Small intestine (tissue), 7 donors: Measurements from ENCODE around the gene SLC30A10. TPM values are rescaled to one million over a fixed set of nuclear protein-coding genes. Genes with fewer than 3 reads are reported as not detected.
A peak's percentile ranks its signal among the peaks of the same experiment; 100 is the strongest.
"Not testable (repeated sequence)": the region's sequence is repeated elsewhere in the genome, so short reads cannot be mapped to it uniquely, and the experiment has no call there.

Experiments
- DNase-seq, 2 donors: peaks; one replicate each; pipeline versions ENCODE4 v3.0.0 to v3.0.0-alpha.2; 2013
- FAIRE-seq: peaks from 2 replicates; lab custom pipeline; 2012; peaks lifted over from hg19 to GRCh38; lab: Jason Lieb, UNC
- H3K27ac ChIP-seq, 3 donors: one replicate each; pipeline ENCODE4 v1.5.1; 2013; ENCODE audit warnings: low read length in 2 of 3, mild to moderate bottlenecking in 2 of 3, control low read depth in 1 of 3, inconsistent platforms in 1 of 3, low read depth in 1 of 3, moderate library complexity in 1 of 3
- H3K27me3 ChIP-seq, 3 donors: one replicate each; pipeline ENCODE4 v1.6.1; 2013; ENCODE audit warnings: low read length in 3 of 3, inconsistent platforms in 1 of 3; ENCODE audit not compliant: control insufficient read depth in 3 of 3, insufficient read depth in 3 of 3
- H3K36me3 ChIP-seq, 3 donors: one replicate each; pipeline ENCODE4 v1.6.1; 2013; ENCODE audit warnings: low read length in 3 of 3, inconsistent platforms in 1 of 3, low read depth in 1 of 3, mild to moderate bottlenecking in 1 of 3, moderate library complexity in 1 of 3; ENCODE audit not compliant: control insufficient read depth in 3 of 3, insufficient read depth in 2 of 3
- H3K4me1 ChIP-seq, 3 donors: one replicate each; pipeline ENCODE4 v1.6.1; 2013; ENCODE audit warnings: low read length in 2 of 3, inconsistent platforms in 1 of 3, low read depth in 1 of 3, mild to moderate bottlenecking in 1 of 3, moderate library complexity in 1 of 3; ENCODE audit not compliant: control insufficient read depth in 3 of 3, insufficient read depth in 2 of 3
- H3K4me3 ChIP-seq, 3 donors: one replicate each; pipeline ENCODE4 v1.5.1; 2013; ENCODE audit warnings: low read length in 3 of 3, control low read depth in 1 of 3, inconsistent platforms in 1 of 3, low read depth in 1 of 3, mild to moderate bottlenecking in 1 of 3, moderate library complexity in 1 of 3
- H3K9me3 ChIP-seq, 2 donors: one replicate each; pipeline ENCODE4 v1.6.1; 2013; ENCODE audit warnings: low read depth in 1 of 2, low read length in 1 of 2; ENCODE audit not compliant: control insufficient read depth in 2 of 2, insufficient read depth in 1 of 2
- WGBS, 3 donors: extraction: QIAGEN DNeasy Blood & Tissue Kit; methylation state at CpG; one replicate each; pipeline ENCODE4 v1.1.7; 2013; 5-methylcytosine and 5-hydroxymethylcytosine counted together
- polyA plus RNA-seq, 4 donors: library from polyadenylated mRNA; stranded (reverse) in 3 of 4; unstranded in 1 of 4; fragments of 200-250 nt in 3 of 4; fragments of 120-200 nt in 1 of 4; gene quantifications; one replicate each; pipeline versions ENCODE4 v1.2.1 to v1.2.3, GENCODE V29; 2013
- donor health status: healthy with polysubstance abuse.
- donor health status: control.
- donor health status: control.
- donor health status: Bipolar disorder and iron deficiency.
- donor health status: healthy.

Gene SLC30A10
- polyA plus RNA-seq, 4 donors: 4.7 to 22.5 (median 7.0) TPM

DNA sequence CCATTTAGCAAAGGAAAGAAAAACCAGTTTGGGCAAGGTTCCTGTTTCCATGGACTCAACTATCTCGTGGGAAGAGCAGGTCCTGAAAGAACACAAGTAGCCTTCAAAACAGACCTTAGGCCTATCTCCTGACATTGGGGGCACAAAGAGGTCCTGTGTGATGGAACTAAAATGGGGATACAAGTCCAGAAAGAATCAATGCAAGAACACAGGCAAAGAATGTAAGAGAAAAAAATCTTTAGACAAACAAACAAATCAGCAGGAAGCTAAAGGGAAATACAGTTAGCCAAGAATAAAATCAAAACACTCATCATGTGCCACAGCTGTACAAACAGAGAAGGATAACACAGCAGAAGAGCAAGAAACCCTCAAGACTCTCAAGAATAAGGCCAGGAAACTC, 28.2 kb downstream of the SLC30A10 start:
- no peak overlapping the region for H3K4me3 ChIP-seq
- H3K9me3 ChIP-seq: no peaks in the 10 kb centered on the region
- FAIRE-seq (no peak), DNase-seq (no peak)
- H3K36me3 ChIP-seq: no peaks in the 10 kb centered on the region
- H3K27me3 ChIP-seq: no peaks in the 10 kb centered on the region
- H3K27ac ChIP-seq: no peak overlapping the region
- peaks cover 2 to 15% (median 4%) of the 10 kb centered on the region in 3 donors for H3K4me1 ChIP-seq
- 7 to 26% (median 16%) methylated on average over 1 of the region's 1 CpG for WGBS, 3 donors

DNA sequence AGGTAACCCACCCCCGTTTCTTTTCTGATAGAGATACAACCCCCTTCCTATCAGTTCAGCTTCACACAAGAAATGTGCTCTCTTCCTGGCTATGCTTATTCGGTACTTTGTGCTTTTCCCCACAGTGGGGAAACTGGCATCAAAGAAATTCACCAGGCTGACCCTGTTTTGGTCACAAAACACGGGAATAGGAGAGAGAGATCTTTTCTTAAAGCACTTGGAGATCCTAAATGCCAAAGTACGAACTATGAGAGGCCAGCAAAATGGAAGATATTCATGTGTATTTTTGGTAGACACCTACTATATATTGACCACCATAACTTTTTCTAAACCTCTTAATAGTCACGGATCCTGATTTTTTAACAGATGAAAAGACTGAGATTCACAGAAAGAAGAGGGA, 30.0 kb downstream of the SLC30A10 start:
- Histone ChIP-seq H3K36me3 (no peaks in the 10 kb centered on the region), H3K4me1 (peaks cover 2 to 15% (median 4%) of the 10 kb centered on the region in 3 donors), H3K27me3 (no peaks in the 10 kb centered on the region), H3K4me3 (no peak overlapping the region), H3K9me3 (no peaks in the 10 kb centered on the region), H3K27ac (no peak overlapping the region)
- 39 to 72% (median 49%) methylated on average over 5 of the region's 5 CpGs for WGBS, 3 donors
- no peak for FAIRE-seq
- no peak for DNase-seq

DNA sequence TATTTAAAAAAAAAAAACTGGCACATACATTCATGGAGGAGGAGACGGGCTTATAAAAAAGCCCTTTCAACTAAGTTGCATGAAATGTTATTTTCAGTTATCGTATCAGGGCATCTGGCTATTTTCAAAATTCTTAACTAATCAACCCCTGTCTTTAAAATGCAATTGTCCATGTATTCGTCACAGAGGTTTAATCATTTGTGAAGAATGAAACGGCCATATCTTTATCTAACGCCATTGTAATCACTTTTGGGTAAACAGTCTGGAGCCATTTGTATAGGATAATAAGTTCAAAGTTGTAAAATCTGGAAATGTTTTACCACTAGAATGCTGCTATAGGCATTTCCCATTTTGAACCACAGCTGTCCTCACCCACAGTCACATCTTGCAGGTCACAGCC, 30.4 kb downstream of the SLC30A10 start:
- H3K36me3 ChIP-seq: no peaks in the 10 kb centered on the region
- peak; percentile 70 to 78 for DNase-seq
- no peak overlapping the region for H3K27ac ChIP-seq
- WGBS, 3 donors: 13 to 46% (median 21%) methylated on average over 5 of the region's 5 CpGs
- H3K4me1 ChIP-seq: peaks cover 1 to 15% (median 3%) of the 10 kb centered on the region in 3 donors
- no peaks in the 10 kb centered on the region for H3K27me3 ChIP-seq
- FAIRE-seq: peak; percentile 41
- H3K9me3 ChIP-seq: no peaks in the 10 kb centered on the region
- no peak overlapping the region for H3K4me3 ChIP-seq

DNA sequence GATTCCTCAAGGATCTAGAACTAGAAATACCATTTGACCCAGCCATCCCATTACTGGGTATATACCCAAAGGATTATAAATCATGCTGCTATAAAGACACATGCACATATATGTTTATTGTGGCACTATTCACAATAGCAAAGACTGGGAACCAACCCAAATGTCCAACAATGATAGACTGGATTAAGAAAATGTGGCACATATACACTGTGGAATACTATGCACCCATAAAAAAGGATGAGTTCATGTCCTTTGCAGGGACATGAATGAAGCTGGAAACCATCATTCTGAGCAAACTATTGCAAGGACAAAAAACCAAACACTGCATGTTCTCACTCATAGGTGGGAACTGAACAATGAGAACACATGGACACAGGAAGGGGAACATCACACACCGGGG, 36.1 kb downstream of the SLC30A10 start:
- not testable (repeated sequence) for H3K27me3 ChIP-seq, H3K36me3 ChIP-seq, H3K4me3 ChIP-seq, H3K9me3 ChIP-seq, DNase-seq, FAIRE-seq, H3K4me1 ChIP-seq, H3K27ac ChIP-seq
- 97 to 100% (median 100%) methylated on average over 1 of the region's 1 CpG for WGBS, 3 donors

DNA sequence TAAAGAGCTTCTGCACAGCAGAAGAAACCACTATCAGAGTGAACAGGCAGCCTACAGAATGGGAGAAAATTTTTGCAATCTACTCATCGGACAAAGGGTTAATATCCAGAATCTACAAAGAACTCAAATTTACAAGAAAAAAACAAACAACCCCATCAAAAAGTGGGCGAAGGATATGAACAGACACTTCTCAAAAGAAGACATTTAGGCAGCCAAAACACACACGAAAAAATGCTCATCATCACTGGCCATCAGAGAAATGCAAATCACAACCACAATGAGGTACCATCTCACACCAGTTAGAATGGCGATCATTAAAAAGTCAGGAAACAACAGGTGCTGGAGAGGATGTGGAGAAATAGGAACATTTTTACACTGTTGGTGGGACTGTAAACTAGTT, 36.5 kb downstream of the SLC30A10 start:
- not testable (repeated sequence) for H3K9me3 ChIP-seq, FAIRE-seq, DNase-seq, H3K4me3 ChIP-seq, H3K4me1 ChIP-seq, H3K27ac ChIP-seq, H3K36me3 ChIP-seq, H3K27me3 ChIP-seq
- WGBS, 3 donors: 81 to 89% (median 88%) methylated on average over 4 of the region's 4 CpGs

DNA sequence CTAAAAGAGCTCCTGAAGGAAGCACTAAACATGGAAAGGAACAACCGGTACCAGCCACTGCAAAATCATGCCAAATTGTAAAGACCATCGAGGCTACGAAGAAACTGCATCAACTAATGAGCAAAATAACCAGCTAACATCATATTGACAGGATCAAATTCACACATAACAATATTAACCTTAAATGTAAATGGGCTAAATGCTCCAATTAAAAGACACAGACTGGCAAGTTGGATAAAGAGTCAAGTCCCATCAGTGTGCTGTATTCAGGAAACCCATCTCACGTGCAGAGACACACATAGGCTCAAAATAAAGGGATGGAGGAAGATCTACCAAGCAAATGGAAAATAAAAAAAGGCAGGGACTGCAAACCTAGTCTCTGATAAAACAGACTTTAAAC, 39.7 kb downstream of the SLC30A10 start:
- 82 to 89% (median 85%) methylated on average over 4 of the region's 4 CpGs for WGBS, 3 donors
- not testable (repeated sequence) for H3K9me3 ChIP-seq, DNase-seq, H3K27me3 ChIP-seq, H3K36me3 ChIP-seq, H3K4me3 ChIP-seq, H3K4me1 ChIP-seq, FAIRE-seq, H3K27ac ChIP-seq

DNA sequence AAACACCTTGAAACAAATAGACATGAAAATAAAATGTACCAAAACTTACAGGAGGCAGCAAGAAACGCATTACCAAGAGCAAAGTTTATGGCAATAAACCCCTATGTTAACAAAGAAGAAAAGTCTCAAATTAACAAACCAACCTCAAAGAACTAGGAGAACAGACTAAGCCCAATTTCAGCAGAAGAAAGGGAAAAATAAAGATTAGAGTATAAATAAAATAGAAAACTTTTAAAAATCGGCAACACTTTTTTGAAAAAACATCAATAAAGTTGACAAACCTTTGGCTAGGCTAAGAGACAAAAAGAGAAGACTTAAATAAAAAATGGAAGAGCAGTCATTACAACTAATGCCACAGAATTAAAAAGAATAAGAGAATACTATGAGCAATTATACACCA, 42.7 kb downstream of the SLC30A10 start:
- Histone ChIP-seq H3K4me1 (peaks cover 1 to 9% (median 5%) of the 10 kb centered on the region in 3 donors), H3K36me3 (no peaks in the 10 kb centered on the region), H3K27me3 (no peaks in the 10 kb centered on the region), H3K27ac (no peak overlapping the region), H3K9me3 (no peaks in the 10 kb centered on the region), H3K4me3 (no peak overlapping the region)
- 90 to 97% (median 91%) methylated on average over 2 of the region's 2 CpGs for WGBS, 3 donors
- DNase-seq (no peak), FAIRE-seq (no peak)

DNA sequence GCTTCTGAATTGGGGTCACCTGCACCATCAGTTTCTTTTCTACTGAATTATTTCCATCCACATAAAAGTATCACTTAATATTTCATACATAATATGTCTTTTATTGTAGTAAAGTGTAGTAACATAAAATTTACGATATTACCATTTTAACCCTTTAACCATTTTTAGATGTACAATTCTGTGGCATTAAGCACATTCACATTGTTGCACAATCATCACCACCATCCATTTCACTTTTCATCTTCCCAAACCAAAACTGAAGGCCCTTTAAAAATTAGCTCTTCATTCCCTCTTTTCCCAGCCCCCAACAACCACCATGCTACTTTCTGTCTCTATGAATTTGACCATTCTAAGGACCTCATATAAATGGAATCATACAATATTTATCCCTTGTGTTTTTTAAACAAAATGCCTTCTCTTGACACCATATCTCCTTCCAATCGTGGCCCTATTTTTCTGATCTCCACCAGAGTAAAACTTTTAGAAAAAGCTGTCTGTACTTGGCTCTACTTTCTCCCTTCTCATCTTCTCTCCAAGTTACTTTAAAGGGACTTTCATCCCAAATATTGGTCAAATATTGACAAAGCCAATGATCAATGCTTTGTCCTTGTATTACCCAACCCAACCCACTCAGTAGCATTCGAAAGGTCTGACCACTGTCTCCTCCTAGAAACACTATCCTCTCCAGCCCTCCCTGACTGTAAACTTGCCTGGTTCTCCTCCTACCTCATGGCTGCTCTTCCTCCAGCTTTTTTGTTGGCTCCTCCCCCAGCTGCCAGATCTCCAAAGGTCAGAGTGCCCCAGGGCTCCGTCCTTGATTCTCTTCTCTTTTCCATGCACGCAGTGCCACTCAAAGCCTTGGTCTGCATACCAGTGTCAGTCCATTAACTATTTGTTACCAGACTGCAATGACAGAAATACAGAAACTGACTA, 44.7 kb downstream of the SLC30A10 start:
- FAIRE-seq (no peak), DNase-seq (no peak)
- Histone ChIP-seq H3K4me3 (no peak overlapping the region), H3K4me1 (peaks cover 1 to 9% (median 5%) of the 10 kb centered on the region in 3 donors), H3K27me3 (no peaks in the 10 kb centered on the region), H3K9me3 (no peaks in the 10 kb centered on the region), H3K36me3 (no peaks in the 10 kb centered on the region), H3K27ac (no peak overlapping the region)
- WGBS, 3 donors: 59 to 75% (median 74%) methylated on average over 5 of the region's 5 CpGs
